GM19372 (cell line): ENCODE results near the gene SLC35F2.

ENCODE experiments used
- ATAC-seq: cut with Tn5 transposase; IDR thresholded peaks from one replicate; pipeline ENCODE4 v1.9.1; 2021; ENCODE audit warnings: mild to moderate bottlenecking, low read depth, moderate library complexity; ENCODE audit not compliant: unreplicated experiment

SLC35F2 gene

GRCh38 chr11:107743191-107743590 lies 115.4 kb downstream of the SLC35F2 start:
- no peak for ATAC-seq

GRCh38 chr11:107741044-107741823 lies 117.4 kb downstream of the SLC35F2 start:
- ATAC-seq, result peak; percentile 90
